Coronary artery (tissue), 2 donors: ENCODE measurements around the gene CTNNA3.
"Not testable (repeated sequence)": the region's sequence is repeated elsewhere in the genome, so short reads cannot be mapped to it uniquely, and the experiment has no call there.

Source experiments
- DNase-seq: peaks from one replicate; pipeline ENCODE4 v3.0.0-alpha.2; 2017; ENCODE audit warnings: low spot score
- H3K27ac ChIP-seq, 2 donors: fragments of 200-600 bp; sonication (generic); one replicate each; pipeline ENCODE4 v1.5.1; 2016 to 2019
- H3K4me3 ChIP-seq: fragments of 200-600 bp; sonication (generic); 2 replicates; pipeline ENCODE4 v1.5.1; 2016; ENCODE audit warnings: mild to moderate bottlenecking, moderate library complexity
- TF ChIP-seq, protein P1 (sequence below): fragments of 200-600 bp; sonication (generic); IDR thresholded peaks from one replicate; pipeline ENCODE4 v1.5.1; 2019; ENCODE audit warnings: antibody characterized with exemption

CTNNA3 gene

DNA sequence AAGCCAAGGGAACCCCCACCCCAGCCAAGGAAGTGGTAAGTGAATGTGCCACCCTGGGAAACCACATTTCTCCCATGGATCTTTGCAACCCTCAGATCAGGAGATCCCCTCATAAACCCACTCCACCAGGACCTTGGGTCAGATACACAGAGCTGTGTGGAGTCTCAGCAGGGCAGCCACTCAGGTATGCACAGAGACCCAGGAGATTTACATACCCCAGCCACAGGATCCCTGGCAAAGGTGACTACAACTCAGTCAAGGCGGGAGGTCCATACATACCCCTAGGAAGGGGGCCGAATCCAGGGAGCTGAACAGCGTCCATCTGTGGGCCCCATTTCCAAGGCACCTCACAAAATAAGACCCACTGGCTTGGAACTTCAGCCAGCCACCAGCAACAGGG is 293.4 kb downstream of the CTNNA3 start:
- no peak overlapping the region for H3K27ac ChIP-seq
- no peak for DNase-seq
- TF ChIP-seq, protein P1, sequence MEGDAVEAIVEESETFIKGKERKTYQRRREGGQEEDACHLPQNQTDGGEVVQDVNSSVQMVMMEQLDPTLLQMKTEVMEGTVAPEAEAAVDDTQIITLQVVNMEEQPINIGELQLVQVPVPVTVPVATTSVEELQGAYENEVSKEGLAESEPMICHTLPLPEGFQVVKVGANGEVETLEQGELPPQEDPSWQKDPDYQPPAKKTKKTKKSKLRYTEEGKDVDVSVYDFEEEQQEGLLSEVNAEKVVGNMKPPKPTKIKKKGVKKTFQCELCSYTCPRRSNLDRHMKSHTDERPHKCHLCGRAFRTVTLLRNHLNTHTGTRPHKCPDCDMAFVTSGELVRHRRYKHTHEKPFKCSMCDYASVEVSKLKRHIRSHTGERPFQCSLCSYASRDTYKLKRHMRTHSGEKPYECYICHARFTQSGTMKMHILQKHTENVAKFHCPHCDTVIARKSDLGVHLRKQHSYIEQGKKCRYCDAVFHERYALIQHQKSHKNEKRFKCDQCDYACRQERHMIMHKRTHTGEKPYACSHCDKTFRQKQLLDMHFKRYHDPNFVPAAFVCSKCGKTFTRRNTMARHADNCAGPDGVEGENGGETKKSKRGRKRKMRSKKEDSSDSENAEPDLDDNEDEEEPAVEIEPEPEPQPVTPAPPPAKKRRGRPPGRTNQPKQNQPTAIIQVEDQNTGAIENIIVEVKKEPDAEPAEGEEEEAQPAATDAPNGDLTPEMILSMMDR: no peak
- no peak overlapping the region for H3K4me3 ChIP-seq

DNA sequence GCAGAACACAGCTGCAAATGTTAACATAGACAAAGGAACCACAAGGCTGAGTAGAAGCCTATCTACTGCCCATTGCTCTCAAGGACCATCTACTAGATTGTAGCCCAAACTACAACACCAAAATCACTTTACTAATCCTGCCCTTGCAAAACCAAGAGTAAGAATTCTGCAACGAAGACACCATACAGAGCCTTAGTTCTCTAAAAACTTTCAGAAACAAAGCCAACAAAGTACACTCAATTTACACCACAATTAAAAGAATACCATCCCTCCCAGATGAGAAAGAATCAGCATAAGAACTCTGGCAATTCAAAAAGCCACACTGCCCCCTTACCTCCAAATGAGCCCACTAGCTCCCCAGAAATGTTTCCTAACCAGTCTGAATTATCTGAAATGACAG is 294.3 kb downstream of the CTNNA3 start:
- TF ChIP-seq, protein P1: no peak
- DNase-seq: no peak
- Histone ChIP-seq H3K4me3 (no peak overlapping the region), H3K27ac (no peak overlapping the region)

DNA sequence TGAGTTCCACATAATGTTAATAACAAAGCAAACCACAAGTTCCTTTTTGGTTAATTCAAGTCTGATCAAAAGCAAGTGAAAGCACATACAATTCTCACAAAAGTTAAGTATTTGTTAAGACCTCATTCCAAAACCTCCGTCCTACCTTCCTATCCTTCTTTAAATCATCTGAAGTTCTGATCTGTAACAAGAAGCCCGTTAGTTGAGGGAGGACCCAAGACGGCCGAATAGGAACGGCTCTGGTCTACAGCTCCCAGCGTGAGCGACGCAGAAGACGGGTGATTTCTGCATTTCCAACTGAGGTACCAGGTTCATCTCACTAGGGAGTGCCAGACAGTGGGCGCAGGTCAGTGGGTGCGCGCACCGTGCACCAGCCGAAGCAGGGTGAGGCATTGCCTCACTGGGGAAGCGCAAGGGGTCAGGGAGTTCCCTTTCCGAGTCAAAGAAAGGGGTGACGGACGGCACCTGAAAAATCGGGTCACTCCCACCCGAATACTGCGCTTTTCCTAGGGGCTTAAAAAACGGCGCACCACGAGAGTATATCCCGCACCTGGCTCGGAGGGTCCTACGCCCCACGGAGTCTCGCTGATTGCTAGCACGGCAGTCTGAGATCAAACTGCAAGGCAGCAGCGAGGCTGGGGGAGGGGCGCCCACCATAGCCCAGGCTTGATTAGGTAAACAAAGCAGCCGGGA is 309.0 kb downstream of the CTNNA3 start:
- DNase-seq, H3K27ac ChIP-seq: not testable (repeated sequence)
- H3K4me3 ChIP-seq: peak overlapping the region; percentile 67

DNA sequence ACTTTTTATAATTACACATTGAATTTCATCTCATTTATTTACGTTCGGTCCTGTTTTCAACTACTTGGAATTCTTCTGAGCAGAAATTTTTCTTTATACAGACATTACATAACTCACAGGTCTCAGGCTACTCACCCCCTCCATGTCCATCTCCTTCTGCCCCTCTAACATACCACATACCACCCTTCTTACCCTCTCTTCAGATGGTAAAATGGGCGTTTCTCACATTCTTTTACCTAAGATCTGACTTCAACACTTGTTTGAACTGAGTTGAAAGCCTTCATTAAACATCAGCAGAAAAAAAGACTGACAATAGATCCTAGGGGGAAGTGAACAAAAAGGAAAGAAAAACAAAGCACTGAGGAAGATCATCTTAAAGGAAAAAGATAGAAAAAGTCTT is 309.7 kb downstream of the CTNNA3 start:
- no peak for DNase-seq
- Histone ChIP-seq H3K27ac (no peak overlapping the region), H3K4me3 (no peak overlapping the region)
- TF ChIP-seq, protein P1: no peak

DNA sequence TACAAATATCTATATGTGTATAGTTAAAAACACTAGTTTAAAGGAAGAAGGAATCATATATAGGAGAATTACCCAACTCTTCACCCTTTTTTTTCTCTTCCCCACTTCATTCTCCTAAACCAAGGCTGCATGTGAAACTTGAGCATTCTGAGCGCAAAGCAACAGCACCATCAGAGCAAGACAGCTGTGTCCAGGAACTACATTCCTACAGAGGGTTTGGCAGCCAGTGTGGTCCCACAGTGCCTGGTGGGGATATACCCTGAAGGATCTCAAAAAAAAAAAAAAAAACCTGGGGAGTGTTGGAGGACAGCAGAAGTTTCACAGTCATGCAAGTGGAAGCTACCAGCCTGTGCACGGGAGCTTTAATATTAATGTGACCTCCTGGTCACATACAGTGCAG is 310.4 kb downstream of the CTNNA3 start:
- no peak for DNase-seq
- TF ChIP-seq, protein P1: no peak
- no peak overlapping the region for H3K4me3 ChIP-seq
- H3K27ac ChIP-seq: no peak overlapping the region

DNA sequence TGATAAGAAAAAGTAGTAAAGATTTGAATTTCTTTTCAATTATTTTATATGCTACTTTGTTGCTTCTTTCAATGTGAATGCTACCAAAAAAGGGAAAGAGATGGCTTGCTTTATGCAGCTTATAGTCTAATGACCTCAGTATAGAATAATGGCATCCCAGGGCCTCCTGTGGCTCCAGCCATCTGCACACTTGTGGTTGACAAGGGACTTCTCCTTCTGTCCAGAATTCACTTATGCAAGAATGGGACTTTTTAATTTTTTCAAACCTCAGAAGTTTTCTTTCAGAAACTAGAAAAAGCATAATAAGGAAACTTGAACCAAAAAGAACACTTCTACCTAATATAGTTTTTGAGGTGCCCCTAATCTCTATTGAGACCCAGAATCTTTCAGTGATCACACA is 310.9 kb downstream of the CTNNA3 start:
- TF ChIP-seq, protein P1: no peak
- H3K4me3 ChIP-seq: no peak overlapping the region
- no peak for DNase-seq
- no peak overlapping the region for H3K27ac ChIP-seq

DNA sequence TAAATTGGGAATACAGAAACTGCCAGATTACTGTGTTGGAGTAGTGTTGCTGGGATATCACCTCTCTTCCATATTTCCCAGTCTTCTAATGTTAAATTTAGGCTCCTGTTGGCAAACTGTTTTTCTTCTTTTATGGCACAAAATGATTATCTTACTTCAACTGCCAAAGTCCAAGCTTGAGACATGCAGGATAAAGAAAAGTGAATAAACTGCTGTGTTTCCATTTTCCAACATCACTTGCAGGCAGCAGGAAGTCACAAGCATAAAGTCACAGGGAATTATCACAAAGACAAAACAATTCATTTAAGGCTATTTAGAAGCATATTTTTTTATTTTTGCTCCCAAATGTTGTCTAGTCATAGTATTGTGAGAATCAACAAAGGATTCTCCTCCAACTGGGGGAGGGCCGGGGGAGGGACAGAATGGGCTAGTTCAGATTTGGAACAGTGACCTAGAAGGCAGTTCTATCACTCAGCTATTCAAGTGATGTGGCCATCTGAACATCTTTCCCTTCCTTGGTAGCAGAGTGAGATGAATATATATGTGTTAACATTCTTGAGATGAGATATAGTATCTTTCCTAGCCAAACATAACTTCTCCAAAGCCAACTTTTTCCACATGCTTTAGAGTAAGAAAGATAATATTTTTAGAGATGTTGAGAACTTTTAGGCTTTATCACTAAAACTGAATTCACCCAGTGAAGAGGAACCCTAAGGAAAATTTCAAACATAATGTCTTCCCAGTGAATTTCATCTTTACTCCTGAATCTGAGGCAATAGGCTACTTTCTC is 364.7 kb downstream of the CTNNA3 start:
- Histone ChIP-seq H3K4me3 (no peak overlapping the region), H3K27ac (no peak overlapping the region)
- TF ChIP-seq, protein P1: no peak
- DNase-seq: no peak
